ENCODE data around the gene MDH1. TPM values are rescaled to one million over a fixed set of nuclear protein-coding genes. Genes with fewer than 3 reads are reported as not detected.
"Not testable (repeated sequence)": the region's sequence is repeated elsewhere in the genome, so short reads cannot be mapped to it uniquely, and the experiment has no call there.

Gene MDH1
- total RNA-seq, 1 donor from 2014 or later: 81.0 TPM

GRCh38 chr2:63581298-63581961, 7.3 kb upstream of the MDH1 start:
- DNase-seq (ENCODE audit: low spot score): no peak
- peak; percentile 28 for ATAC-seq
- intact Hi-C loops (cut with DNase I): no loop called here

DNA sequence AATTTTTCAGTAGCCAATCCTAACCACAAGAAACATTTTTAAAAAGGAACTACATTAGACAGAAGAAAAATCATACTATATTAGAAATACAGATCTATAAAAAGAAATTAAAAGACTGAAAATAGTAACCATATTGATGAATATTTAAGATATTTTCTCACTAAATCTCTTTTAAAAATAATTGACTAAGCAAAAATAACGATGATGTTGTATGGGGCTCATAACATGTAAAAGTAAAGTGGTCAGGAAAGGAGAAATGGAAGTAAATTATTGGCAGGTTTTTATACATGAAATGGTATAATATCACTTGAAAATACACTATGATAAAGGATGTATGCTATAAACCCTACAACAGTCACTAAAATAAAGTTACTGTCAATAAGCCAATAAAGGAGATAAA, 5.9 kb upstream of the MDH1 start:
- DNase-seq (ENCODE audit: low spot score) (no peak), ATAC-seq (no peak)
- intact Hi-C loops (cut with DNase I): no loop called here

DNA sequence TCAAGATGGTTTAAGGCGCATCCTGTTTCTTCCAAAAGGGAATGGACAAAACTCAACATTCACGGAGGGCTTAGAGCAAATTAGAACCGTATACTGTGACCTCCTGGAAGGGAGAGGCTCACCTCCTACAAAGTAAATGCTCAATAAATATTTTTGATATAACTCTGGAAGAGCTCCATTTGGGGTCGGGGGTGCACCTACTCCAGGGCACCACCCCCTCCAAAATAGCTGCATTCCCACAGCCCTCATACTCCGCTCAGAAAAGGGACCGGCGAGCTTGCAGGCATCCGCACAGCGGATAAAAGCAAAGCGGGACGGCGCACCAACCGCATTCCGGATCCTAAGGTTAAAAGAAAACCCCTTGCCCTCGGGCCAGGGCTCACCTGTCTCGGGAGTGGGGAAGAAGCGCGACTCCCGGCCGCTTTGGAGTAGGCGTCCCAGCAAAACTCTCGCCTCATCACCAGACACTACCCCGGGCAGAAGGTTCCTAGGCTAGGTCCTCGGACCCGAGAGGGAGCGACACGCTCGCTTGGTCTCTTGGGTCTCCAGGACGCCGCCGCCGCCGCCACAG, 864 bp upstream of the MDH1 start:
- intact Hi-C loops (cut with DNase I): no loop called here
- ATAC-seq: peak; percentile 73
- no peak for DNase-seq (ENCODE audit: low spot score)

- DNase-seq (ENCODE audit: low spot score) (no peak), ATAC-seq (peak; percentile 15)
- intact Hi-C loops (cut with DNase I): no loop called here
These were observed 590 bp downstream of the MDH1 start for GRCh38 chr2:63589148-63589958.

- ATAC-seq (no peak), DNase-seq (ENCODE audit: low spot score) (no peak)
- intact Hi-C loops (cut with DNase I): no loop called here
These were observed 2.1 kb downstream of the MDH1 start for GRCh38 chr2:63590626-63591408.

DNA sequence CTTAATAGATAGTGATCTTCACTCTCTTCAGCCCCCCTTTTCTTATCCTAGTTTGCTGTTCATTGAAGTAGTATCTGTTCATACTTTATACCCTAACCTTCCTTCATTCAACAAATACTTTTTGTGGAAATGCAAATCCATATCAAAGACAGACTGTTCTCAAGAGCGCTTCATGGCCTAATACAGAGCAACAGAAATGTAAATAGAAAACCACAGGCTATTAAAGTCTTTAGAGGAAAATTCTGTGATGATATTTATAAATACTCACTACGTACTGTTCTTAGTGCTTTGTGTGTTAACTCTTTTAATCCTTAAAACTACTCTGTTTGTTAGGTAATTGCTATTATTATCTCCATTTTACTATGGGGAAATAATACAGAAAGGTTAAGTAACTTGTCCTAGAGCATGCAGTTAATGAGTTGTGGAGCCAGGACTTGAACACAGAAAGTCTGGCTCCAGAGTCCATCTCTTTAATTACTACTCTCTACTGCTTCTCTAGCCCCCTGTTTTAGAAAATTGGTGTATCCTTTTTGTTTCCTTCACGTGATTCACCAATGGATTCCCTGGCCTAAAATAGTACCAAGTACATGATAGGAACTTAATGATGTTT, 2.9 kb downstream of the MDH1 start:
- intact Hi-C loops (cut with DNase I): no loop called here
- ATAC-seq: no peak
- no peak for DNase-seq (ENCODE audit: low spot score)

DNA sequence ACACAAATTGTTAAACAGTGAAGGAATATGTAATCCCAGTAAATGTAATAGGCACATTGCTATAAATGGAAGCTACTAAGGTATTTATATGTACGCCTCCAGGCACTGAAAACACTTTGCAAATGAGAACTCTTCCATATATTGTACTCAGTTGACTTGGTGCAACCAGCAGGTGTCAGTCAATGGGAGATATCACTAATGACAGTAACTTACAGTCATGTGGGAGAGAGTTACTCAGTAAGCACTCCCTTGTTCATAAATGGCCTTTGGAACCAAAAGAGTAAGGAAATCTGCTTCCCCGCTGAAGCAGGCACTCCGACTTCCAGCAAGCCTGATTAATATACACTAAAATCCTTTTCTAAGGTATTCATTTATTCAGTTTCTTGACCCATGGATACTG, 5.9 kb downstream of the MDH1 start:
- intact Hi-C loops (cut with DNase I): no loop called here
- ATAC-seq (no peak), DNase-seq (ENCODE audit: low spot score) (no peak)

DNA sequence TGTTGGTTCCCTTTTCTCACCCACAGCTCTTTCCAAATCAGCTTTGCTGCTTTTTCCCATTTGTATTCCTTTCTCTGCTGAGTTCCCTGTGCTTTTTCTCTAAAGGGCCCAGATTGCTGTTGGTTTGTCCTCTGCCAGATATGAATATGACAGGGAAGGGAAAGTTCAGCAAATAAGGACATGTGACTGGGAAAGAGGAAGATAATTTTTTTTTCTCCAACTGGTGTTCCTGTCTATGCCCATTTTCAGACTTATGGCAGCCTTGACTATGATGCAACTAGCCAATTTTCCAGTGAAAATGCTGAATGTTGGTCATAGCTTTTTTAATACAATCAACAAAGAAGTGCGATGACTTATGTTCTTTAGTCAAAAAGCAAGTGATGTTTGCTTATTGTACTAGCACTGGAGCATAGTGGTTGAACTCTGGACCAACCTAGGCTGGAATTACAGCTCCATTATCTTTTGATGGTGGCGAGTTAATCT, 7.7 kb downstream of the MDH1 start:
- ATAC-seq (peak; percentile 30), DNase-seq (ENCODE audit: low spot score) (no peak)
- intact Hi-C loops (cut with DNase I): no loop called here

GRCh38 chr2:63598981-63599380, 10.2 kb downstream of the MDH1 start:
- DNase-seq (ENCODE audit: low spot score) (no peak), ATAC-seq (no peak)
- intact Hi-C loops (cut with DNase I): no loop called here

DNA sequence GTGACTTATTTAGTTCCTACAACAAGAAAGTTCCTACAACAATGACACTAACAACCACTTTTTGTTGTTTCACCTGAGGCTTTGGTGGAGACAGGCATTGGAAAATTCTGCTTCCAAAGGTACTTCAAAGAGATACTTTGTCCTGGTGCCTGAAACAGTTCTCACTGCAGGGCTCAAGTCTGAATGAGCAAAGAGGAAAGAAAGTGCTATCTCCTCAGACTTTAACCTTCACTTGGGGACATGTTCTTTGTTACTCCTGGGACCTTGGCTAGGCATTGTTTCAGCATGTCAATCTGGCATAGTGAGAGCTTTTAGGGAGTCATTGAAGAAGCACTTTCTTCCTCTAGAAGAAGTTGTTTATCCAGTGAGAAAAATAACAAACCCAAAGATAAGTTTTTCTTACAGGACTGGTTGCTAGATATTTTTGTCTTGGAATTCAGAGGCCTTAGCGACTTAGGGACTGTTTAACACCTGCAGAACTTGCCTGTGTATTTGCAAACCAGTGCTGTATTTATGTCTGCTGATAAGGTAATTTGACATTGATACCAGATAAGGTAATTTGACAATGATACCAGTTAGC, 12.2 kb downstream of the MDH1 start:
- no peak for DNase-seq (ENCODE audit: low spot score)
- intact Hi-C loops (cut with DNase I): no loop called here
- ATAC-seq: no peak

DNA sequence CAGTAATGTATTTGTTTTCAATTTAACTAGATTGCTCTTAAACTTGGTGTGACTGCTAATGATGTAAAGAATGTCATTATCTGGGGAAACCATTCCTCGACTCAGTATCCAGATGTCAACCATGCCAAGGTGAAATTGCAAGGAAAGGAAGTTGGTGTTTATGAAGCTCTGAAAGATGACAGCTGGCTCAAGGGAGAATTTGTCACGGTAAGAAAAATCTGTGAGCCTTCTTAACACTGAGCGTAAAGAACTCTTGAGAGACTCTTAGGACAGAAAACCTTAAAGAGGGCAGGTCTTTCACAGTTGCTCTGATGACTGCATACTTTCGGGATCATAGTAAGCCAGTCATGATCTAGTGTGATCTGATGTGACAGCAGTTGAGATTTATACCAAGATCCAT, 15.9 kb downstream of the MDH1 start:
- DNase-seq (ENCODE audit: low spot score): no peak
- intact Hi-C loops (cut with DNase I): no loop called here
- no peak for ATAC-seq

DNA sequence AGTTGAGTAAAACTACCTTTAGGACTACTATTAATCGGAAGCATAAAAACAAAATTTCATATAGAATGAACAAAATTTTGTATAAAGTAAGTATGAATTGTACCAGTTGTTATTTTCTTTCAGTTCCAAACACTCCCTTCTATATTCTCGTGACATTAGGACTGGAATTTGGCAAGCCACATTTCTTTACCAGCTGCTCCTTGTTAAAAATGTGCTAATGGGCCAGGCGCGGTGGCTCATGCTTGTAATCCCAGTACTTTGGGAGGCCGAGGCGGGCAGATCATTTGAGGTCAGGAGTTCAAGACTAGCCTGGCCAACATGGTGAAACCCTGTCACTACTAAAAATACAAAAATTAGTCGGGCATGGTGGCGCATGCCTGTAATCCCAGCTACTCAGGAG, 20.1 kb downstream of the MDH1 start:
- ATAC-seq; intact Hi-C loops (cut with DNase I); DNase-seq (ENCODE audit: low spot score): not testable (repeated sequence)

- ATAC-seq (no peak), DNase-seq (ENCODE audit: low spot score) (no peak)
- intact Hi-C loops (cut with DNase I): no loop called here
These were observed 21.8 kb downstream of the MDH1 start for GRCh38 chr2:63610525-63610924.

GRCh38 chr2:63613391-63613901, 24.7 kb downstream of the MDH1 start:
- intact Hi-C loops (cut with DNase I): no loop called here
- ATAC-seq (no peak), DNase-seq (ENCODE audit: low spot score) (no peak)

GRCh38 chr2:63614448-63614968, 25.7 kb downstream of the MDH1 start:
- ATAC-seq: no peak
- intact Hi-C loops (cut with DNase I): no loop called here
- DNase-seq (ENCODE audit: low spot score): no peak

DNA sequence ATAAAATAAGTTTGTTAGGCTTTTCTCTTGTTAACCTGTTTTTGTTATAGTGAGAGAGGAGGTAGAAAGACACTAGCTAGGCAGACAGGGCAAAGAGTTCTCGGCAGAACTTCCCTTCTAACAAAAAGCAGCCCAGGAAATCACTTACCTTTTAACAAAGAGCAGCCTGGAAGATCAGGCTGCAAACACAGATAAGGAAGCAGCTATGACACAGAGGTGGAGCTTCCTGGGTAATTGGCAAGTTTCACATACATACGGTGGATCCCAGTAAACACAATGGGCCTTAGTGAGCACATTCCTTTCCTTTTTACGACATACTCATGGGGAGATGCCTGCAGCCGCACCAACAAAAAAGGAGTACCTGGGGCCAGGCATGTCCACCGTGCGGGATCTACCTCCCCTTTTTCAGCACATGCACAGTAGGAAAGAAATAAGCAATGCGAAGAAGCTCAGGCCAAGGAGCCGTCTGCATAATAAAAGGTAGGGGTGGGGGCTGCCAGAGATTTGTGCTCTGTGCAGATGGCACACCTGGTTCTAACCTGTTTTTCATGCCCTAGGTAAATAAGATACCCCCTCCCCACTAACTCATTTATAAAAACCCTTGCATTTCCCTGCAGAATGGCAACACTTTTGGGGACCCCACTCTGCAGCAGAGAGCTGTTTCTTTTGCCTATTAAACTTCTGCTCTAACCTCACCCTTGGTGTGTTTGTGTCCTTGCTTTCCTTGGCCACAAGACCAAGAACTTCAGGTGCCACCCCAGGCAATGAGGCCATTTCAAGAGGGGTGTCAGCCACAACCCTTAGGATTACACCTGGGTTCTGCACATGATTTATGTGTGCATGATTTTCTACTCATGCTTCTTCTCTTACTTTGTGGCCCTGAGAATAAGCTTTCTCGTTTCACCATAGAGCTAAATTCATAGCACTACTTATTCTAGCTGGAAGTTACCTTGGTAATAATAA, 26.5 kb downstream of the MDH1 start:
- ATAC-seq: no peak
- intact Hi-C loops (cut with DNase I): no loop called here
- no peak for DNase-seq (ENCODE audit: low spot score)

DNA sequence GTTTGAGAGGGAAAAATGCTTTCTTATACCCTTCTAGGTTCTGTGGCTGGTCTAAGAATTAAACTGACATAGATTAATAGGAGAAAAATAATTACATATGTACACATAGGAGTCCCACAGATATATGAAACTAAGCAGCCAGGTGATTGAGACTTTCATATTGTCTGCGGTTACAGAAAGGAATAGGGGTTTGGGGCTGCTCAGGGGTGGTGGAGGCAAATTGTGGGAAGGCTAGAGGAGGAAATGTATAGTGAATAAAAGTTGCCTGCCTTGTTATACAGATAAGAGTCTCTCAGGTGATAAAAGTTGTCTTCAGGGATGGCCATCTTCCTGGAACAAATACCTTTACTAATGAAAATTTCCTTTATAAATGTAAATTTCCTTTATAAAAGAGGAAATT, 28.6 kb downstream of the MDH1 start:
- ATAC-seq (no peak), DNase-seq (ENCODE audit: low spot score) (no peak)
- intact Hi-C loops (cut with DNase I): no loop called here

All from sciatic nerve (tissue), 2 donors.